ENCODE data around the gene SFXN3.

SFXN3 gene

GRCh38 chr10:101090597-101090996 lies 59.6 kb downstream of the SFXN3 start:
- DNase-seq (ENCODE audit: low spot score) = no peak

More at GRCh38 chr10:101090597-101090996, 59.6 kb downstream of the SFXN3 start:
- no peak for TF ChIP-seq CTCF (IDR thresholded peaks at IDR 0.05; ENCODE audit: extremely low read depth, missing control alignments)
